SKM-1 treated with dmso at 0.1 percent for 144 hours (cell line): ENCODE measurements around the gene SNRPN.
"Not testable (repeated sequence)": the region's sequence is repeated elsewhere in the genome, so short reads cannot be mapped to it uniquely, and the experiment has no call there.

Experiments used
- DNase-seq: peaks from one replicate; lab custom pipeline; 2025; ENCODE audit not compliant: unreplicated experiment; lab: John Stamatoyannopoulos, UW

The SNRPN gene

DNA sequence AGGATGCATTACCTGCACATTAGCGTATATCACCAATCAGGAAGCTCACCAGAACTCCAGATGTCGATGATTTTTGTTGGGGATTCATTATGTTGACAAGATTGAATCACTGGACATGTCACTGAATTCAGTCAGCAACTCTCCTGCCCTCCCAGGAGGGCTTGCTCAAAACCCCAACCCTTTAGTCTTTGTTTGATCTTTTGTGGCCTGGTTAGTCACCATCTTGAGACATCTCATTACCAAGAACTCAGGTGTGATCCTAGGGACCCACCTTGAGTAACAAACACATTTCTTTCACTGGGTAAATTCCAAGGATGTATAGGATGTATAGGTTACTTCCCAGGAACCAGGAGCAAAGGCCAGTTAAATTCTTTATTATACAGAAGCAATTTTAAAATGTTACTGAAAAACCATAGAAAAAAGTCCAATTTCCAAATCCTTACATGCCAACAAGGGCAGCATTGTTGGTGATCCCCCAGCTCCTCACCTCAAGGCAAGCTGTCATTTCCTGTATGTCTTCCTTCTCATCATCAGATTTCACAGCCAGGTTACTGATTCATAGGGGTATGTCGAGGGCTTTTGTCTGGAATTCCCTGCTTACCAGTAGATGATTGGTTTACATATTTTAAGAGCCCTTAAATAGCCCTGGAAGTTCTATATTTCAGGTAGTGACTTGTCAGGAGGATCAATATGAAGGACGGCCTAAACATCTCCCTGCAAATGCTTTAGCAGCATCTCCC, 11.7 kb downstream of the SNRPN start:
- no peak for DNase-seq

GRCh38 chr15:24971052-24971451, 16.3 kb downstream of the SNRPN start:
- DNase-seq, result no peak

DNA sequence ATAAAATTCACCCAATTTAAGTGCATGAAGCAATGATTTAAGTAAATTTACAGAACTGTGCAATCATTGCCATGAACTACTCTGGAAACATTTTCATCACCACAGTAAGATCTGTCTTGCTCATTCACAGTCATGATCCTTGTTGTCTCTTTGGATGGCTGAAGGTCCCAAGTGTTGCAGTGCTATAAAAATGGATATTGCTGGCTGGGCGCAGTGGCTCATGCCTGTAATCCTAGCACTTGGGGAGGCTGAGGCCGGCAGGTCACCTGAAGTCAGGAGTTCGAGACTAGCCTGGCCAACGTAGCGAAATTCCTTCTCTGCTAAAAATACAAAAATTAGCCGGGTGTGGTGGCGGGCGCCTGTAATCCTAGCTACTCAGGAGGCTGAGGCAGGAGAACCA, 17.0 kb downstream of the SNRPN start:
- no peak for DNase-seq

GRCh38 chr15:24972707-24973106, 17.9 kb downstream of the SNRPN start:
- not testable (repeated sequence) for DNase-seq

DNA sequence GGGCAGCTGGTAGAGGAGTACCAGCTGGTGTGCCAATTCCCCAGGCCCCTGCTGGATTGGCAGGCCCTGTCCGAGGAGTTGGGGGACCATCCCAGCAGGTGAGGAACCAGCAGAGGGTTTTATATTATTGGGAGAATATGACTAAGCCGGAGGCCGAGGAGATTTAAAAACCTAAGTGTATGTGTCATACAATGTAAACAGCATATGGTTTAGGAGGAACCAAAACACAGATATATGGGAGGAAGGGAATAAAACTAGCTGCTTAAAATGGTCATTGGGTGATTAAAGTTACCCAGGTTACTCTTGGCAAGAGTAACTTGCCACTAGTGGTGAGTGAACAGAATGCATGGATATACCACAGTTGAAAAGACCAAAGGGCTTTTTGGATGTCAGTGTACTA, 22.1 kb downstream of the SNRPN start:
- no peak for DNase-seq

- no peak for DNase-seq
Measured at GRCh38 chr15:24977686-24978085, 22.9 kb downstream of the SNRPN start.

GRCh38 chr15:24985224-24985623, 30.4 kb downstream of the SNRPN start:
- DNase-seq, result no peak

- no peak for DNase-seq
Measured at GRCh38 chr15:24986653-24987052, 31.9 kb downstream of the SNRPN start.

- DNase-seq, result no peak
Measured at GRCh38 chr15:25019434-25019833, 64.6 kb downstream of the SNRPN start.

DNA sequence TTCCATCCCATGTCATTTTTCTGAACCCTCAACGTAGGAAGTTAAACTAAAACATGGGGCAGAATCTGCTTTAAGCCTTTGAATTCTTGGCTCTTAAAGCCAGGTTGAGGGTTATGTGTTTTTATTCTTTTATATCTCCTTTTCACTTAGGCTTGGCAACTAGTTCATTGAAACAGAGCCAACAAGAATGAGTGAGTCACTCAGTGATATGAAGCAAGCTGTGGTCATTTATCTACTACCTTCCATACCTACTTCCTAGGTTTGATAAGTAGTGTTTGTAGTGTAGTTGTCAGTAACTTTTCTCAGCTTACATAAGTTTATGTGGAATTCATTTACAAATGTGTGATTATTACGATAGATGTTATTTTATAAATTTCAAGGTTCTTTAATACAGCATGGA, 67.4 kb downstream of the SNRPN start:
- no peak for DNase-seq
